HG03045 (cell line): ENCODE measurements around the gene KMO.

Experiments used
- ATAC-seq: cut with Tn5 transposase; IDR thresholded peaks from one replicate; pipeline ENCODE4 v1.9.1; 2021; ENCODE audit warnings: mild to moderate bottlenecking, moderate library complexity; ENCODE audit not compliant: unreplicated experiment

KMO gene

GRCh38 chr1:241532162-241532531, at the start of gene KMO:
Gene KMO (plus strand): TSS chr1:241532378. CDS start chr1:241532445, 67 bp downstream.
- ATAC-seq = peak; percentile 32

GRCh38 chr1:241482761-241483250, 49.4 kb upstream of the KMO start:
- ATAC-seq = no peak

DNA sequence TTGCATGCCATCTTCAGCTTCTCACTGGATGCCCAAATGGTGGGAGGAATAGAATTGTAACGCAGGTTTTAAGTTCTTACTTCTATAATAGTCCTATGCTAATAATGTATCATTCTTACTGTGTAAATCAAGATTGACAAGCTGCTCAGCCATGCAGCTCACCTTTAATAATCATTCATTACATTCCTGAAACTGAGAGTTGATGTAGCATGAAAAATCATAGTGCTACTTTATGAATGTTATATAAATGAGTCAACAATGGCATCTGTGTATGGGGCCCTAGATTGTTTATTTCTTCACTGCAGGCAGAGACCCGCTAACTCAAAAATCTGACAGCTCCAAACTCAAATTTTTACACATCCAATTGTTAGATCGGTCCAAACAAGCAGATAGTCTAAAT, 47.0 kb upstream of the KMO start:
- ATAC-seq = peak; percentile 65

DNA sequence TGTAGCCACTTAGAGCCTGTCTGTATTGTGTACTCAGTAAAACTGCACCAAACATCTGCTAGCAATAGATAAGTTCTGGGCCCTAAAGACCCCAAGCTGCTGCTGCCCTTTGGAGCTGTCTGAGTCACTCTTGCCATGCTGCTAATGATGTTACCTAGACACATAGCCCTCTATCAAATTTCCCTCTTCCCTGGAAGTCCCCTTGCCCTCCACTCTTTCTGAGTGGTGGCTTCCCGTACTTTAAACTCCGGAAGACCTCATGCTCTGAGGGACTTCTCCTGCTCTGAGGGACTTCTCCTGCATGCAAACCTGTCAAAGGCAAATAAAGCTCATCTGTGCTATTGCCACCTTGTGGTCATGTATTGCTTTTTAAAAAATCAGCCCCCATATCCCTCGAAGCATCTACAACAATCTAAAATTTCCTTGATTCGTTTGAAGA, 46.6 kb upstream of the KMO start:
- ATAC-seq = peak; percentile 53

DNA sequence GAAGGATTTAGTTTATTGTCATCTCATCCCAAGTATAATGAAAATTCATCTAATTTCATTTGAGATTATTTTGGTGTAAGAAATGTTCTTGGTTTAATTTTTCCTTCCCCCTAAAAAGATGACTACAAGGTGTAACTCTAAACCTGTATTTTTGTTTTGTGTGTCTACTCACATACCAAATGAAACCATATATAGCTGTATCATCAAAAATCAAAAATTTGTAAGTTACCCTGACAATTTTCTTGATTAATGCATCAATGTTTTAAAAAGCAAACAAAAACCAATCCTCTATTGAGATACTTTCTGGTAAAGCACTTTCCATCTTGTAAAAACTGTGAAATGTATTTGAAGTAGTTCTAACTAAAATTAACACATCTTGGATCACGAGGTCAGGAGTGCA, 43.4 kb upstream of the KMO start:
- ATAC-seq = no peak

DNA sequence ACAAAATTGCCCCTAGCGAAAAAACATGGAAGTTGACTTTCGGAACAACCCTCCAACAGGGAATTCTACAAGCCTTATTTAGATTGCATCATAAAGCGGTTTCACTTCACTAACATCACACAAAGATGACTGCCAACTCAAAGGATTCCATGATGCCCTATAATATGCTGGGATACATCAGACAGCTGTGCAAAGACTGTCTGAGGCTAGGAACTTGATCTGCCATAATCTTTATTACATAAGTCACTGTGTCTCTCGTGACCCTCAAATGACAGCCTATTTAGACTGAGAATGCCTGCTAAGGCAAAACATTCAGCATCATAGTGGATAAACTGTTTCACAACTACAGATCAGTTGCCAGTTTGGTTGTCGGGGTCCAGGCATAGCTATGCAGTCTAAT, 36.4 kb upstream of the KMO start:
- ATAC-seq = no peak

GRCh38 chr1:241499910-241500309, 32.3 kb upstream of the KMO start:
- ATAC-seq = no peak

GRCh38 chr1:241503444-241503843, 28.7 kb upstream of the KMO start:
- no peak for ATAC-seq

GRCh38 chr1:241507189-241507863, 24.9 kb upstream of the KMO start:
- no peak for ATAC-seq

GRCh38 chr1:241513378-241513777, 18.8 kb upstream of the KMO start:
- ATAC-seq = no peak

DNA sequence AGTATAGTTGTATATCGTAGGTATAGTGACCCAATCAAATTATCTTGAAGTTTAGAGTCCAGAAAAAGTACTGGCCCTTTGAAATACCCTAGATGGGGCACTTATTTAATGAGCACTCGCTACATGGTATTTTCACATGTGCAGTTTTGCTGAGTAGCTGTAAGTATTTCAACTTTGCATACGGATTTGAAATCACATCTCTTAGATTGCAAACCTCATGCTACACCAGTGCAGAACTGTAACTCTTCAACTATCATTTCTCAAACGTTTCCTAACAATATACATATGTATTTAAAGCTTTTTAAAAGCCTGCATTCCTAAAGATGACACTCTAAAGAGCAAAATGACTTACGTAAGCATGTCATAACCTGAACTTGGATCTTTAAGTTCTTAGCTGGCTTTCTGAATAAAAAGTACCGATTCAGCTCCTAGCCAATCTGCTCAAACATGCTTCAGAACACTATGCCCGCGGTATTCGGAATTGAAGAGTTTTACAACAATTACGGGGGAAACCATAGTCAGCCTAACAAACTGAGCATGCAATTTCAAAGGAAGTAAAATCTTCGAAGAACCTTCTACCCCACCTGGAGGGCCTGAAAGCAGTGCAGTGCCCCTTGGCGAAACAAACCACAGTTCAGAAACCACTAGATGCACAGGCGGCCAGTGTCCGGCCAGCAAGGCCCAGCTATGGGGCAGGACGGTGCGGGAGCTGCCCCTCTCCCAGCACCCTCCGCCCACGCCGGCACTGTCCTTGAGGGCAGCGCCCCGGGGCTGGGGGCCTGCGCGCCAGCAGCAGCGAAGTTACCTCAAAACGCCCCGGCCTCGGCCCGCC, 13.5 kb upstream of the KMO start:
- peak; percentile 33 for ATAC-seq

- peak; percentile 98 for ATAC-seq
These were observed 12.7 kb upstream of the KMO start, which contains the start of gene FH for GRCh38 chr1:241519308-241520079. Gene FH (minus strand): TSS chr1:241519755. CDS start chr1:241519722, 33 bp downstream.

DNA sequence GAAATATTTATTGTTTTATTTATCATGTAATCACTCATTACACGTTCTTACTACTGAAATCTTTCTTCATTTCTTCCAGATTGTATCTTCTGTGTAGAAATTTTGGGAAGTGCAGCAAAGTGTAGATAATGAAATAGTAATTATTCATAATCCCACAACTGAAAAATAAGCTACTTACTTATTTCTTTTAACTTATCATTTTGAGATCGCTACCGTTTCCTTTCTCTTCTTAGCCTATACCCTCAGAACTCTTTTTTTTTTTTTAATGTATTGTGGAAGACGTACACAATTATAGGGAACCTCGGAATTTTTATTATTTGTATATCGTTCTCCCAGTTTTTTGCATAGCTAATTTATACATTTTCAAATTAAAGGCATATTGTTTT, 12.1 kb upstream of the KMO start:
- ATAC-seq = no peak

DNA sequence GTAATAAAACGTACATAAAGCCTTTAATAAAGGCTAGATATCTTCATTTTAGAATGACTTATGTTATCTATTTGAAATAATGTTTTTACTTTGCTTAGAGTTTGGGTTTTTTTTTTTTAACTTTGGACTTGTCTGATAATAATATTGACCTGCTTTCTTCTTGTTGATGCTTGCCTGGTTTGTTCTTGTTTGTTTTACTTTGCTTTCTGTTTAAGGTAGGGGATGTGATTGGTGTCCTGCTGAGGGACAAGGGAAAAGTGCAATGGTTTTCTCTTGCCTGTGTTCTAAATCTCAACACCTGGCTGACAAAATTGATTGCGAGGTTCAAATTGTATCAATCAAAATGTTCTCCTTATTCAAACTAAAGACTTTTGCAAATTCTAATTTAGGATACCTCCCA, 10.5 kb upstream of the KMO start:
- ATAC-seq = no peak

DNA sequence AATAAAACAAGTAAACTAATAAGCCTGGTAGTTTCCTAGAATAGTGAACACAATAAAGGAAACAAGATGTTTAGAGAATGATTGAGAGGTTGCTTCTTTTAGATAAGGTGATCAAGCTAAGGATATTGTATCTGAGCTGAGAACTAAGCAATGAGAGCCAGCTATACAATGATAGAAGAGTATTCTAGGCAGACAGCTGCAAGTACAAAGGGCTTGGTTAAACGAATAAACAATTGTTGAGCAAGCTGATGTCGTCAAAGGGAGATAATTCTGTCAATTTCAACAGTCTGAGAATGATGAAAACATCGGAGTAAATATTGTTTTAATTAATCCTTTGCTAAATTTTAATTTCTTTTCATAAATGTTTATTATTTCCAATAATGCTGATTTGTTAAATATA, 7.2 kb upstream of the KMO start:
- no peak for ATAC-seq

- ATAC-seq = no peak
These were observed 5.0 kb upstream of the KMO start for GRCh38 chr1:241527146-241527545.

GRCh38 chr1:241531195-241532161, 700 bp upstream of the KMO start:
- ATAC-seq = peak; percentile 61

DNA sequence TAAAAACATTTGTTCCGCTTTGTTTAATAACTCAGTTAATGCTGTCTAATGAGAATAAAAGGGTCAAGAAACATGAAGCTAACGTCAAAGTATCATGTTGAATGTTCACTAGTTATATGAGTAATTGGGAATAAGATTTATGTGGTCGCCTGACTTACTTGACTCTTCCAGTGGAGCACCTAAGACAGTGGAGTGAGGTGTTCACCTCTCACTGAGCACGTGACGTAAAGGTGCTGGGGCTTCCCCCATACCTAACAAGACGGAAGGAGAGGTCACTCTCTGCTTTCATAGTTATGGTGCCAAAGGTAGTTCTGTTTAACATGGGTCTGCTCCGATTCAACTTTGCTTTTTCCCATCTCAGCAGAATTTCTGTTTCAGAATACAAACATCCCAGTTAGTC, 686 bp downstream of the KMO start:
- peak; percentile 65 for ATAC-seq

- peak; percentile 42 for ATAC-seq
These were observed 1.3 kb downstream of the KMO start for GRCh38 chr1:241533326-241534115.
